OCI-LY3 (cell line): Measurements from ENCODE around the gene RND1.

ENCODE experiments used
- CTCF ChIP-seq: fragments of 200-600, 300-600 bp; sonication (generic); IDR thresholded peaks from 2 replicates; pipeline ENCODE4 v1.5.1; 2014; ENCODE audit warnings: antibody characterized with exemption, low read length, low read depth
- EZH2phosphoT487 ChIP-seq: fragments of 200-600 bp; shearing (Covaris generic); IDR thresholded peaks from 2 replicates; pipeline ENCODE4 v1.6.1; 2018; ENCODE audit warnings: antibody characterized with exemption, mixed run types, low read depth

DNA sequence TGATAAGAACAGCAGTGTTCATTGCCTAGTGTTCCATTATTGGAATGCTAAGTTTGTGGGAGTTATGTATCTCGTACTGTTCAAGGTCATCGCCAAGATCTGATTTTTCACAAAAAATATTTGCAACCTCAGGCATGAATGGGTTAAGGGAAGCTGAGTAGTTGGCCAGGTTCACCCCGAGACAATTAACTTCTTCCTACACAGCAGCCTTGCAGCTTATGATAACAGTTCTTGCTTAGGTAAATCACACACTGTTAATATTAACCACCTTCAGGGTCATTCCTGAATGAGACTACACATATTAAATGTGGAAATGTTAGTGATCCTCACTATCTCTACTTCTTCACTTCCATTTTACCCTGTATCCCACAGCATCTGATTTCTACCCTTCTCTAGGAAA is 41.6 kb upstream of the RND1 start:
- TF ChIP-seq CTCF (no peak), EZH2phosphoT487 (no peak)
